Spleen (tissue), 11 donors: ENCODE data around the gene ARHGEF28. TPM values are rescaled to one million over a fixed set of nuclear protein-coding genes. Genes with fewer than 3 reads are reported as not detected.
A peak's percentile ranks its signal among the peaks of the same experiment; 100 is the strongest.

ENCODE experiments used
- DNase-seq: peaks from one replicate; pipeline ENCODE4 v3.0.0-alpha.2; 2020
- H3K27ac ChIP-seq, 8 donors: fragments of 200-600 bp; sonication (generic) in 7 of 8; 1 replicate in 4 of 8; 2 replicates in 4 of 8; pipeline versions ENCODE4 v1.5.0 to v1.8.0; 2016 to 2021; ENCODE audit warnings: inconsistent platforms in 4 of 8, mild to moderate bottlenecking in 4 of 8, moderate library complexity in 1 of 8
- H3K27me3 ChIP-seq, 7 donors: fragments of 200-600 bp; sonication (generic) in 6 of 7; replicated peaks in 1 of 7; 1 replicate in 4 of 7; 2 replicates in 3 of 7; pipeline versions ENCODE4 v1.5.0 to v1.8.0; 2016 to 2021; ENCODE audit warnings: inconsistent platforms in 3 of 7, mild to moderate bottlenecking in 1 of 7
- H3K36me3 ChIP-seq, 6 donors: fragments of 200-600 bp; sonication (generic) in 5 of 6; 1 replicate in 4 of 6; 2 replicates in 2 of 6; pipeline versions ENCODE4 v1.5.0 to v1.8.0; 2016 to 2021; ENCODE audit warnings: inconsistent platforms in 2 of 6
- H3K4me1 ChIP-seq, 6 donors: fragments of 200-600 bp; sonication (generic) in 5 of 6; 1 replicate in 3 of 6; 2 replicates in 3 of 6; pipeline versions ENCODE4 v1.5.0 to v1.8.0; 2016 to 2021; ENCODE audit warnings: inconsistent platforms in 3 of 6
- H3K4me3 ChIP-seq, 8 donors: fragments of 200-600 bp; sonication (generic) in 7 of 8; 1 replicate in 4 of 8; 2 replicates in 4 of 8; pipeline versions ENCODE4 v1.5.0 to v1.8.0; 2016 to 2021; ENCODE audit warnings: inconsistent platforms in 4 of 8, mild to moderate bottlenecking in 4 of 8, moderate library complexity in 2 of 8
- H3K9me3 ChIP-seq, 8 donors: fragments of 200-600 bp; sonication (generic) in 7 of 8; 1 replicate in 4 of 8; 2 replicates in 4 of 8; pipeline versions ENCODE4 v1.5.0 to v1.8.0; 2016 to 2021; ENCODE audit warnings: inconsistent platforms in 4 of 8
- CTCF ChIP-seq, 11 experiments: fragments of 200-600 bp in 7 of 11; fragments of 450-650 bp in 4 of 11; sonication (generic) in 4 of 11; IDR thresholded peaks in 8 of 11; conservative IDR thresholded peaks in 3 of 11; 1 replicate in 7 of 11; 2 replicates in 4 of 11; pipeline versions ENCODE4 v1.4.0 to v1.8.0; 2016 to 2021; ENCODE audit warnings: antibody characterized with exemption in 11 of 11, inconsistent platforms in 4 of 11, mild to moderate bottlenecking in 1 of 11
- POLR2A ChIP-seq, 3 donors: fragments of 450-650 bp; IDR thresholded peaks; one replicate each; pipeline ENCODE4 v1.5.1; 2017; ENCODE audit warnings: antibody characterized with exemption in 3 of 3, mild to moderate bottlenecking in 1 of 3
- POLR2AphosphoS5 ChIP-seq, 3 donors: sonication (generic); formaldehyde crosslinking; IDR thresholded peaks; one replicate each; pipeline ENCODE4 v1.5.1; 2017; ENCODE audit warnings: antibody characterized with exemption in 3 of 3
- WGBS, 5 donors: extraction: QIAGEN DNeasy Blood & Tissue Kit in 3 of 5; methylation state at CpG; one replicate each; pipeline versions ENCODE4 v1.1.5 to v1.1.7; 2013 to 2018; 5-methylcytosine and 5-hydroxymethylcytosine counted together
- intact Hi-C: fragments of 100-400 bp; cut with DNase I; formaldehyde crosslinking; loops from one replicate; pipeline ENCODE4 v1.15.0; 2023; ENCODE audit warnings: low total_unique reads
- polyA plus RNA-seq, 3 donors: library from polyadenylated mRNA; stranded (reverse); fragments of 200-250 nt; gene quantifications; one replicate each; pipeline ENCODE4 v1.2.1, GENCODE V29; 2013
- small RNA-seq, 4 donors: library from RNA; depleted of rRNA; stranded (forward); fragments of <200 nt; gene quantifications; one replicate each; pipeline ENCODE3, GENCODE V24; 2016
- total RNA-seq, 7 donors: library from RNA; depleted of rRNA in 3 of 7; stranded (reverse); fragments of >200 nt in 3 of 7; fragmentation: NEBNext Ultra II Directional in 4 of 7; extraction: Animal tissue kit (Norgen Biotek cat#: 25700) in 4 of 7; gene quantifications; one replicate each; pipeline versions ENCODE4 v1.1.0 to v1.2.1, GENCODE V29; 2016 to 2021
- donor health status: healthy with polysubstance abuse.
- donor health status: DM: no; HTN: no; CAD: no; lungs with moderate emphysema.
- donor health status: DM: no; HTN: no; CAD: no.
- donor health status: Bipolar disorder and iron deficiency.
- donor health status: healthy.
- donor health status: DM: no; HTN: no; CAD: no.
- donor health status: DM: yes; HTN: yes; CAD: no.

Gene ARHGEF28
- total and polyA plus RNA-seq, 10 donors: 0.53 to 17.5 (median 8.8) TPM

GRCh38 chr5:73987915-73988314 lies 361.9 kb downstream of the ARHGEF28 start:
- intact Hi-C loops: no loop called here

DNA sequence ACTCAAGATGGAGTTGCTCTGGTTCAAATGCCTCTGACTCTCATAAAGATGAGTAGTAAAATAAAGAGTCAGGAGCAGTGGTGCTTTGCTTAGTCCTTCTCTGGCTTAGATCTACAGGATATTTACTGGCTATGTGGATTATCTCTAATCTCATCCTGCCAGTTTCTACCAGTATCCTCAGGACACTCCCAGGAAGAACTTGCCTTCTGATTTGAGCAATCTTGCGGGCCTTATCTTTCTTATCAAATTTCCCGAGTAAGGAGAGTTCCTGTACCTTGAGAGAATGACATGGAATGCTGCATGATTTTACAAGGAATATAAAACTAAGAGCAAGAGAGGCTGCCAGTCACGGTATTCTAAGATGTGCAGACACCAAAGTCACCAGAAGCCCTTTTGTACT lies 364.0 kb downstream of the ARHGEF28 start:
- WGBS, 5 donors: 22 to 60% (median 39%) methylated on average over 3 of the region's 3 CpGs
- no peaks in the 10 kb centered on the region for H3K27me3 ChIP-seq
- peak overlapping the region in 2 of 8 donors; percentile 18 to 31 for H3K27ac ChIP-seq
- no peak for DNase-seq
- peaks cover 0 to 9% (median 0%) of the 10 kb centered on the region in 8 donors for H3K9me3 ChIP-seq
- intact Hi-C loops: no loop called here
- H3K36me3 ChIP-seq: no peaks in the 10 kb centered on the region
- TF ChIP-seq POLR2A (IDR thresholded peaks at IDR 0.05): no peak
- no peak for TF ChIP-seq POLR2AphosphoS5 (IDR thresholded peaks at IDR 0.05)
- no peak for TF ChIP-seq CTCF (IDR thresholded peaks at IDR 0.05 in 8 of 11, conservative IDR thresholded peaks at IDR 0.05 in 3 of 11)
- peaks cover 0 to 5% (median 0%) of the 10 kb centered on the region in 6 donors for H3K4me1 ChIP-seq
- no peak overlapping the region for H3K4me3 ChIP-seq

More at GRCh38 chr5:73987915-73988314, 361.9 kb downstream of the ARHGEF28 start:
- Histone ChIP-seq H3K36me3 (no peaks in the 10 kb centered on the region), H3K27me3 (no peaks in the 10 kb centered on the region), H3K9me3 (no peaks in the 10 kb centered on the region), H3K4me1 (peaks cover 0 to 5% (median 0%) of the 10 kb centered on the region in 6 donors), H3K4me3 (no peak overlapping the region), H3K27ac (peak overlapping the region in 2 of 8 donors; percentile 9 to 34)
- TF ChIP-seq CTCF (IDR thresholded peaks at IDR 0.05 in 8 of 11, conservative IDR thresholded peaks at IDR 0.05 in 3 of 11) (no peak), POLR2AphosphoS5 (IDR thresholded peaks at IDR 0.05) (no peak), POLR2A (IDR thresholded peaks at IDR 0.05) (no peak)
- 90 to 100% (median 93%) methylated on average over 3 of the region's 3 CpGs for WGBS, 5 donors
- no peak for DNase-seq

Small RNA genes lying within 50 kb of the gene (small RNA-seq; reads per million reads assigned to genes)
- gene RNU7-196P: 0 reads per million in 4 donors

Other genes with a start within 250 kb of the ARHGEF28 start
- 1 to 10 TPM in 1 of 7 donors, under 1 TPM in 5, not detected in 1; 0.26 to 1.1 (median 0.34) TPM for gene FOXD1, start 177.4 kb upstream of the ARHGEF28 start, total RNA-seq
- gene FOXD1, start 177.4 kb upstream of the ARHGEF28 start, polyA plus RNA-seq: 1 to 10 TPM in 1 of 3 donors, under 1 TPM in 2; 0.09 to 1.1 (median 0.37) TPM
- 100 to 1,000 TPM; 368 to 539 (median 463) TPM for gene BTF3, start 127.8 kb upstream of the ARHGEF28 start, total RNA-seq
- gene BTF3, start 127.8 kb upstream of the ARHGEF28 start, polyA plus RNA-seq: 100 to 1,000 TPM; 689 to 914 (median 771) TPM
- 10 to 100 TPM; 20.6 to 32.0 (median 24.4) TPM for gene ANKRA2, start 60.6 kb upstream of the ARHGEF28 start, total RNA-seq
- gene ANKRA2, start 60.6 kb upstream of the ARHGEF28 start, polyA plus RNA-seq: 10 to 100 TPM; 23.8 to 35.1 (median 25.6) TPM
- gene UTP15, start 60.5 kb upstream of the ARHGEF28 start, total RNA-seq: 10 to 100 TPM; 14.5 to 37.0 (median 21.5) TPM
- gene UTP15, start 60.5 kb upstream of the ARHGEF28 start, polyA plus RNA-seq: 1 to 10 TPM; 4.5 to 5.6 (median 5.0) TPM